HG03575 (cell line): ENCODE data around the gene CD200.
"Not testable (repeated sequence)": the region's sequence is repeated elsewhere in the genome, so short reads cannot be mapped to it uniquely, and the experiment has no call there.

Experiments used
- ATAC-seq: cut with Tn5 transposase; IDR thresholded peaks from one replicate; pipeline ENCODE4 v1.9.1; 2021; ENCODE audit not compliant: unreplicated experiment, insufficient number of reproducible peaks, low FRiP score; ENCODE audit errors: extremely low read depth

Gene CD200

GRCh38 chr3:112379020-112379690 lies 46.2 kb downstream of the CD200 start:
- no peak for ATAC-seq

GRCh38 chr3:112381673-112382542 lies 49.0 kb downstream of the CD200 start:
- ATAC-seq: no peak

GRCh38 chr3:112382543-112383160 lies 49.7 kb downstream of the CD200 start:
- no peak for ATAC-seq

- no peak for ATAC-seq
Measured at GRCh38 chr3:112384769-112385168, 51.8 kb downstream of the CD200 start.

GRCh38 chr3:112388972-112389371 lies 56.0 kb downstream of the CD200 start:
- ATAC-seq: no peak

GRCh38 chr3:112389961-112390360 lies 57.0 kb downstream of the CD200 start:
- ATAC-seq: no peak

- no peak for ATAC-seq
Measured at GRCh38 chr3:112390783-112391641, 58.1 kb downstream of the CD200 start.

GRCh38 chr3:112391648-112392047 lies 58.7 kb downstream of the CD200 start:
- ATAC-seq: no peak

- no peak for ATAC-seq
Measured at GRCh38 chr3:112392393-112393359, 59.7 kb downstream of the CD200 start.

- no peak for ATAC-seq
Measured at GRCh38 chr3:112393360-112393728, 60.4 kb downstream of the CD200 start.

- ATAC-seq: no peak
Measured at GRCh38 chr3:112394003-112394640, 61.2 kb downstream of the CD200 start.

GRCh38 chr3:112395181-112395895 lies 62.4 kb downstream of the CD200 start:
- no peak for ATAC-seq

GRCh38 chr3:112395896-112396290 lies 62.9 kb downstream of the CD200 start:
- ATAC-seq: no peak

GRCh38 chr3:112397556-112397955 lies 64.6 kb downstream of the CD200 start:
- ATAC-seq: no peak

- ATAC-seq: no peak
Measured at GRCh38 chr3:112399064-112399463, 66.1 kb downstream of the CD200 start.

- ATAC-seq: not testable (repeated sequence)
Measured at GRCh38 chr3:112399554-112399953, 66.6 kb downstream of the CD200 start.

- ATAC-seq: not testable (repeated sequence)
Measured at GRCh38 chr3:112400317-112400716, 67.4 kb downstream of the CD200 start.
